Renal cortex interstitium (tissue), 15 donors: ENCODE data around the gene SHISA2. TPM values are rescaled to one million over a fixed set of nuclear protein-coding genes. Genes with fewer than 3 reads are reported as not detected.
"Not testable (repeated sequence)": the region's sequence is repeated elsewhere in the genome, so short reads cannot be mapped to it uniquely, and the experiment has no call there.

ENCODE experiments used
- DNase-seq, 11 donors: peaks; one replicate each; pipeline ENCODE4 v3.0.0-alpha.2; 2013; ENCODE audit warnings: low read depth in 9 of 11, low spot score in 4 of 11; ENCODE audit errors: extremely low read depth in 1 of 11
- long read RNA-seq, 16 experiments: transcript quantifications; one replicate each; lab custom pipeline, GENCODE V29; 2026
- polyA plus RNA-seq, 3 donors: library from polyadenylated mRNA; unstranded; fragments of 120-200 nt; gene quantifications; one replicate each; pipeline ENCODE4 v1.2.1, GENCODE V29; 2013; ENCODE audit not compliant: insufficient read length in 3 of 3

Gene SHISA2
- 10 to 100 TPM; 60.9 to 67.6 (median 65.5) TPM for polyA plus RNA-seq
- long read RNA-seq, donor 1, transcript SHISA2-201 (2 exons, 2,860 nt), result major isoform, 30 of 30 reads
- long read RNA-seq, donor 1, partial matches to known transcripts, result 0 of 30 reads
- long read RNA-seq, donor 1, other reads (novel, unspliced or antisense), result 0 of 30 reads
- long read RNA-seq, donor 2, transcript SHISA2-201 (2 exons, 2,860 nt), result major isoform, 33 of 33 reads
- long read RNA-seq, donor 2, partial matches to known transcripts, result 0 of 33 reads
- long read RNA-seq, donor 2, other reads (novel, unspliced or antisense), result 0 of 33 reads
- long read RNA-seq, donor 3, transcript SHISA2-201 (2 exons, 2,860 nt), result major isoform, 34 of 34 reads
- long read RNA-seq, donor 3, partial matches to known transcripts, result 0 of 34 reads
- long read RNA-seq, donor 3, other reads (novel, unspliced or antisense), result 0 of 34 reads
- long read RNA-seq, donor 4, transcript SHISA2-201 (2 exons, 2,860 nt), result major isoform, 20 of 20 reads
- long read RNA-seq, donor 4, partial matches to known transcripts, result 0 of 20 reads
- long read RNA-seq, donor 4, other reads (novel, unspliced or antisense), result 0 of 20 reads
- long read RNA-seq, donor 5, result 0 reads
- long read RNA-seq, donor 6, transcript SHISA2-201 (2 exons, 2,860 nt), result major isoform, 33 of 33 reads
- long read RNA-seq, donor 6, partial matches to known transcripts, result 0 of 33 reads
- long read RNA-seq, donor 6, other reads (novel, unspliced or antisense), result 0 of 33 reads
- long read RNA-seq, donor 7, transcript SHISA2-201 (2 exons, 2,860 nt), result major isoform, 23 of 23 reads
- long read RNA-seq, donor 7, partial matches to known transcripts, result 0 of 23 reads
- long read RNA-seq, donor 7, other reads (novel, unspliced or antisense), result 0 of 23 reads
- long read RNA-seq, donor 8, transcript SHISA2-201 (2 exons, 2,860 nt), result major isoform, 57 of 57 reads
- long read RNA-seq, donor 8, partial matches to known transcripts, result 0 of 57 reads
- long read RNA-seq, donor 8, other reads (novel, unspliced or antisense), result 0 of 57 reads
- long read RNA-seq, donor 9, transcript SHISA2-201 (2 exons, 2,860 nt), result major isoform, 19 of 19 reads
- long read RNA-seq, donor 9, partial matches to known transcripts, result 0 of 19 reads
- long read RNA-seq, donor 9, other reads (novel, unspliced or antisense), result 0 of 19 reads
- long read RNA-seq, donor 10, transcript SHISA2-201 (2 exons, 2,860 nt), result major isoform, 18 of 18 reads
- long read RNA-seq, donor 10, partial matches to known transcripts, result 0 of 18 reads
- long read RNA-seq, donor 10, other reads (novel, unspliced or antisense), result 0 of 18 reads
- long read RNA-seq, donor 11, transcript SHISA2-201 (2 exons, 2,860 nt), result major isoform, 42 of 42 reads
- long read RNA-seq, donor 11, partial matches to known transcripts, result 0 of 42 reads
- long read RNA-seq, donor 11, other reads (novel, unspliced or antisense), result 0 of 42 reads
- long read RNA-seq, donor 12, transcript SHISA2-201 (2 exons, 2,860 nt), result major isoform, 9 of 9 reads
- long read RNA-seq, donor 12, partial matches to known transcripts, result 0 of 9 reads
- long read RNA-seq, donor 12, other reads (novel, unspliced or antisense), result 0 of 9 reads
- long read RNA-seq, donor 13, result 0 reads
- long read RNA-seq, donor 14, transcript SHISA2-201 (2 exons, 2,860 nt), result major isoform, 18 of 18 reads
- long read RNA-seq, donor 14, partial matches to known transcripts, result 0 of 18 reads
- long read RNA-seq, donor 14, other reads (novel, unspliced or antisense), result 0 of 18 reads
- long read RNA-seq, donor 15, transcript SHISA2-201 (2 exons, 2,860 nt), result major isoform, 10 of 10 reads
- long read RNA-seq, donor 15, partial matches to known transcripts, result 0 of 10 reads
- long read RNA-seq, donor 15, other reads (novel, unspliced or antisense), result 0 of 10 reads
- long read RNA-seq, donor 16, transcript SHISA2-201 (2 exons, 2,860 nt), result major isoform, 89 of 89 reads
- long read RNA-seq, donor 16, partial matches to known transcripts, result 0 of 89 reads
- long read RNA-seq, donor 16, other reads (novel, unspliced or antisense), result 0 of 89 reads

DNA sequence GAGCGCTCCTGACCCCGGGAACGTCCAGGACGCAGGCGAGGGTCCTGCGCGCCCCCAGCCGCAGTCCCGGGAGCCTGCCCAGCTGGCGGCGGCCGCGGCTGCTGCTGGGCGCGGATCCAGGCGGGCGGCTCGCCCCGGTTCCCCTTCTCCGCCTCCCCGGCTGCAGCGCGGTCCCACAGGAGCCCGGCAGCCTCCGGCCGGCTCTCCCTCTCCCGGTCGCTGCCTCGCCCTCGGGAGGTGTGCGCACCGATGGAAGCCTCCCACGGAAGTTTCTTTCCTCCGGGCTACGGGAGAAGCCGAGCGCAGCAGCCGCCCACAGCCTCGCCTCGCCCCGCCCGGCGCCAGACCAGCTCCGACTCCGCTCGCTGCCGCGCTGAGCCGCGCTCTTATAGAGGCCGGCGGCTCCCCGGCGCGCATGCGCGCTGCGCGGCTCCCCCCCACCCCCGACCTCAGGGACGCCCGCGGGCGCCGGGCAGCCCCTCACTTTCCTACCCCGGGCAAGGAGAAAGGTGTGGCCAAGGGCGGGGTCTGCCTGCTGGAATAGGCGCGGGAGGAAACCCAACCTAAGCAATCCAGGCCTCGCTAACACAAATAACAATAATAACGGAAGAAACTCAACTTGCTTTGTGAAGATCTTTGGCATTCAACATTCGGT lies at the start of gene SHISA2:
Gene SHISA2 (minus strand): TSS at position 360 of the 655 bp plus-strand sequence. CDS start 1,041 bp downstream, outside the sequence.
- DNase-seq, result peak in 6 of 11 donors; percentile 59 to 78 (median 68)

DNA sequence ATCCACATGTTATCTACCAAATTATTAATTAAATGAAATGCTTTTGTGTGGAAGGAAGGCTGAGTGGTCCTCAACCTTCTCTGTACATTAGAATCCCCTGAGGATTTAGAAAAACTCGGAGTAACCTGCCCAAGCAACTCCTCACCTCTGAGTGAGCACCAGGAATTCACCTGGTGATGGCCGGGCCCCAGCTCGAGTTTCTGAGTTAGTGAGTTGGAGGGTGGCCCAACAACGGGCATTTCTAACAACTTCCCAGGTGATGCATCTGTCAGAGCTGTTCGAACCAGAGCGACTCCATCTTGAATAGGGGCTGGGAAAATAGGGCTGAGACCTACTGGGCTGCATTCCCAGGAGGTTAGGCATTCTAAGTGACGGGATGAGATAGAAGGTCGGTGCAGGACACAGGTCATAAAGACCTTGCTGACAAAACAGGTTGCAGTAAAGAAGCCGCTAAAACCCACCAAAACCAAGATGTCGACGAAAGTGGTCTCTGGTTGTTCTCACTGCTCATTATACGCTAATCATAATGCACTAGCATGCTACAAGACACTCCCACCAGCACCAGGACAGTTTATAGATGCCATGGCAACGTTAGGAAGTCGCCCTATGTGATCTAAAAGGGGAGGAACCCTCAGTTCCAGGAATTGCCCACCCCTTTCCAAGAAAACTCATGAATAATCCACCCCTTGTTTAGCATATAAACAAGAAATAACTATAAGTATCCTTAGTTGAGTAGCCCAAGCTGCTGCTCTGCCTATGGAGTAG lies 44.2 kb upstream of the SHISA2 start:
- no peak for DNase-seq

DNA sequence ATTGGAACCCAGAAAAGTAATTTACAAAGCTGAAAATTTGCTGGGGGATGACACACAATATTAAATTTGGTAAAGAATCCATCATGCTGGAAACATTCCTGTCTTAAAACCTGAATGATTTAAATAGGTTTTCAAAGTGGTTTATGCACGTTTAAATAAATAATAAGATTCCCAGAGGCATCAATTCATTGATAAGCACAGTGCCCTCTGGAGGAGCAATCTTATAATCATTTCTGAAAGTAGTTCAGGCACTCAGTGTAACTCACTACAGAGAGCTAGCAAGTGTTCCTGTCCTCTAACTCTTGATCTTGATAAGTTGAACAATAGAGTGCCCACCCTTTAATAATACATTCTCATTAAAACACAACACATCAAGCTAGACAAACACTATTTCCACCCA lies 43.5 kb upstream of the SHISA2 start:
- no peak for DNase-seq

GRCh38 chr13:26076821-26077220 lies 25.0 kb upstream of the SHISA2 start:
- DNase-seq, result not testable (repeated sequence)

DNA sequence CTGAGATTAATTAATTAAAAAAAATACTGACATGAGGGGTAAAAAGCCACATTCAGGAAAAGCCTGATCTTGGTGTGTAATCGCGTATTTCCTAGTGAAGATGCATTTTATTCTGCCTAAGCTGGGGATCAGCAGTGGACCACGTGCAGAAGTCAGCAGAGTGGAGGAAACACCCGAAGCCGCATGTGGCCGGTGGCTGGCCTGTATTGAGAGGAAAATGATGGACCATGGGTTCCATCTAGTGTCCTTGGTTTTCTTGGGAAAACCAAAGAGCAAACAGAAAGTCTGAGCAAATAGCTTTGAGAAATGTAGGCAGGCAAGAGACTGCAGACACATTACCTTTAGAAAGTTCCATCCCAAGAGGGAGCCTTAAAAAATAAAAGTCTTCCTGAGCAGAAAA lies 23.7 kb upstream of the SHISA2 start:
- DNase-seq, result no peak

DNA sequence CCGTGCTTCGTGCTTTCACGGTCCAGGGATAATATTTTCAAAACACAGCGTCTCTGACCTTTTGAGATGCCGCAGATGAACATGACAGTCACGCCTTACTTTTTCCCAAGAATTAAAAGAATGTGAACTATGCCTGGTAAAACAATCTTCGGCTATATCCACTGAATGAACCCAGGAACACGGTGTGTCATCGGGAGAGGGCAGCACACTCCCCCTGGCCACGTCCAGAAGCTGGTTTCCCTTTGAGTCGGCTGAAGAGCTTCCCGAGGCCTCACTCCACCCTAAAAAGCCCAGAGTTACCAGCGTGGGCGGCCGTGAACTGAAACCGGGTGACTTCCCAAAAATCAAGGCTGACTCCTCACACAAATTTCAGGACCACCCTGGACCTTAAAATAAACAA lies 22.9 kb upstream of the SHISA2 start:
- no peak for DNase-seq

DNA sequence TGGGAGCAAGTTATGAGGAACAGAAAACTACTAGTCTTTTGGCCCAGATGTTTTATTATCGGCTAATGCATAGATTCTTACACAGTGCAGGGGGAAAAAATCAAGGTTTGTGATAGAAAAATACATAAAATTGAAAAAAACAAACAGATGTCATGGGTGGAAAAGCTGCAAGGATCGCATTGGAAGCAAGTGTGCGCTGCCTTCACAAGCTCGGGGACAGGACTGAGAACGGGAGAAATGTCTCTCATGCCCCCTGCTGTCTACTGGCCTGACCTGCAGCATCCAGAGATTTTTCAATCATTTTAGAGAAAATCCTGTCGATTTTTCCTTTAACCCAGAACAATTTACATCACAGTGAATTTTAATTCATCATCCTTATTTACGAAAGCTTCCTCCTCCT lies 20.5 kb upstream of the SHISA2 start:
- not testable (repeated sequence) for DNase-seq

DNA sequence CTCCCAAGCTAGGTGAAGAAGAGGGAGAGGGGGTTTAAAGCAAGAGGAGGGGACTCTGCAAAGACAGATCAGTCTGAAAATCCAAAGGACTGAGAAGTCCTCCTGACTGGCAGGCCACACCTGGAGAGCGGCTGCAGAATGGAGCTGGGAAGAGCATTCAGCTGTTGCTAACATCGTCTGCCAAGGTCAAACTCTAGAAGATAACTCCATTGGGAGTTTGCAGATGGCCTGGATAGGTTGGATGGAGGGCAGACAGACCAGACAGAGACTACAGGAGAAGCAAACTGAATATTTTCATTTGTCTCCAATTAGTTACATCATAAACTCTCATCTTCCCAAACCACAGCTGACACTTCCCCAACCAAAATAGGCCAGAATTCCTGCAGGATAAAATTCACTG lies 19.9 kb upstream of the SHISA2 start:
- DNase-seq, result no peak

- not testable (repeated sequence) for DNase-seq
Measured at GRCh38 chr13:26069642-26070041, 17.8 kb upstream of the SHISA2 start.

GRCh38 chr13:26068372-26068771 lies 16.6 kb upstream of the SHISA2 start:
- not testable (repeated sequence) for DNase-seq

DNA sequence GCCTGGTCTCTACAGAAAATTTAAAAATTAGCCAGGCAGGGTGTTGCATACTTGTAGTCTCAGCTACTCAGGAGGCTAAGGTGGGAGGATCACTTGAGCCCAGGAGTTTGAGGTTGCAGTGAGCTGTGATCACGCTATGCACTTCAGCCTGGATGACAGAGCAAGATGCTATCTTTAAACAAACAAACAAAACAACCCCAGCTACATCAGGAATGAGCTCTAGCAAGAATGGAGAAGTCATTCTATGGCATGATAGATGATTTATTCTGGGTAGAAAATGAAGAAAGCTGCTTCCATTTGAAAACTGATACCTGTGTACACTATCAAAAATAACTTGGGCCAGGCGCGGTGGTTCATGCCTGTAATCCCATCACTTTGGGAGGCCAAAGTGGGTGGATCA lies 15.8 kb upstream of the SHISA2 start:
- DNase-seq, result no peak

DNA sequence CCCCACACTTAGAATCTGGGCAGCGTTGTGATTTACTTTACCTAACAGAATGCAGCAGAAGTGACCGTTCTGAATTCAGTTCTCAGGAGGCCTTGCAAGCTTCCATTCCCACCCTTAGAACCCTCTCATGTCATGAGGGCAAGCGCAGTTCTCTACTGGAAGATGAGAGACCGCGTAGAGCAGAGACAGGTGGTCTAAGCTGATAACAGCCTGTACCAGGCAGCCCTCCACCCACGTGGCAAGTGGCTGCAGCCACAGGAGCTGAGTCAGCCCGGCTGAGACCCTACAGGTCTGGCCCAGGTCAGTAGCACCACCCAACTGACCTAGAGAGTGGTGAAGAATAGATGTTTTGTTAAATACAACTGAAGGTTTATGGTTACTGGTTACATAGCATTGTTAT lies 14.7 kb upstream of the SHISA2 start:
- not testable (repeated sequence) for DNase-seq

- DNase-seq, result peak in 3 of 11 donors; percentile 61 to 67 (median 65)
Measured at GRCh38 chr13:26062853-26063444, 11.1 kb upstream of the SHISA2 start.

DNA sequence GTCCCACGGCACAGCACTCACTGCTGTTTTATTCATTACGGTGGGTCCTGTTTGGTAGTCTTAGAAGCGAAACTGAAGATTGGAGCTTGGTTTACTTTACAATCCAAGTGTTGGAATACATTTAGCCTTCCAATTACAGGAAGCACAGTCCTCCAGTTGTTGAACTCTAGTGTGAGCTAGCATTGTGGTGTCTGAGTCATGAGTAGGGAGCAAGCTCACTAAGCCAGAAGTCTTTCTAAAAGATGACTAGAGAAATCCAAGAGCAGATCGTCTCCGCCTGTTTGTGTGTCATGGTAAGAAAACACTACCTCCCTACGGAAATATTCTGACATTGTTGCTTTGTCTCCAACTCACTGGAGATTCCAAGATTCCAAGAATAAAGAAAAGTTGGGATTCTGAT lies 10.1 kb upstream of the SHISA2 start:
- DNase-seq, result peak in 1 of 11 donors; percentile 49

DNA sequence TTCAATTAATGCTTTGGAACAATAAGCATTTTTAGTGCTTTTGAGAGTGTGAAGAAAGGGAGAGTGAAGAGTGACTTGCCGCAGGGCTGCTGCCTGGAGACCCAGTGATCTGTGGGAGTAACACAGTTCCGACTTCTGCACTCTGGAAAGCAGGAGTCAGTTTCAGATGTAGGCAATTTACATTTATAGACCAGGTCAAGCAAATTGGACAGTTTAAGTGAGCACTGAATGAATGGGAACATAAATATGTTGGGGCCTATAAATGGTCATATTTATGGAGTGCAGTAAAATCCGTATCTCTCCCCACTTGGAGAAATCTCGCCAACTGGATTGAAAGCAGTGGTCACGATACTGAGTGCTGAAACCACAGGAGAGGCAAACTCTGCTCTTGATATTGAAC lies 9.4 kb upstream of the SHISA2 start:
- DNase-seq, result peak in 2 of 11 donors; percentile 51 to 58

GRCh38 chr13:26060357-26060756 lies 8.5 kb upstream of the SHISA2 start:
- no peak for DNase-seq
